Measurements from ENCODE around the gene WHRN.
A peak's percentile ranks its signal among the peaks of the same experiment; 100 is the strongest.

WHRN gene

GRCh38 chr9:114386361-114386885, 118.8 kb downstream of the WHRN start:
- DNase-seq (ENCODE audit: insufficient read length, low spot score): no peak
- no peak for FAIRE-seq

- peak; percentile 70 for DNase-seq (ENCODE audit: insufficient read length, low spot score)
- FAIRE-seq: no peak
Observed at GRCh38 chr9:114385397-114386181, 119.7 kb downstream of the WHRN start.

- no peak for FAIRE-seq
Observed at GRCh38 chr9:114384836-114385396, 120.4 kb downstream of the WHRN start.

GRCh38 chr9:114384341-114384740, 120.9 kb downstream of the WHRN start:
- no peak for FAIRE-seq
- no peak for DNase-seq (ENCODE audit: insufficient read length, low spot score)

More at GRCh38 chr9:114384836-114385396, 120.4 kb downstream of the WHRN start:
- DNase-seq (ENCODE audit: insufficient read length, low spot score): no peak

GRCh38 chr9:114383521-114384231, 121.6 kb downstream of the WHRN start:
- FAIRE-seq: no peak

GRCh38 chr9:114382699-114383520, 122.4 kb downstream of the WHRN start:
- DNase-seq (ENCODE audit: insufficient read length, low spot score): no peak

More at GRCh38 chr9:114383521-114384231, 121.6 kb downstream of the WHRN start:
- DNase-seq (ENCODE audit: insufficient read length, low spot score): no peak

GRCh38 chr9:114378883-114379282, 126.4 kb downstream of the WHRN start:
- no peak for DNase-seq (ENCODE audit: insufficient read length, low spot score)
- no peak for FAIRE-seq

More at GRCh38 chr9:114382699-114383520, 122.4 kb downstream of the WHRN start:
- FAIRE-seq: no peak

- no peak for FAIRE-seq
- no peak for DNase-seq (ENCODE audit: insufficient read length, low spot score)
Observed at GRCh38 chr9:114378016-114378415, 127.3 kb downstream of the WHRN start.

GRCh38 chr9:114376586-114377445, 128.5 kb downstream of the WHRN start:
- FAIRE-seq (no peak), DNase-seq (ENCODE audit: insufficient read length, low spot score) (no peak)

GRCh38 chr9:114375386-114376175, 129.7 kb downstream of the WHRN start:
- DNase-seq (ENCODE audit: insufficient read length, low spot score) (no peak), FAIRE-seq (no peak)

GRCh38 chr9:114374936-114375335, 130.3 kb downstream of the WHRN start:
- FAIRE-seq (no peak), DNase-seq (ENCODE audit: insufficient read length, low spot score) (no peak)

GRCh38 chr9:114373960-114374730, 131.1 kb downstream of the WHRN start:
- no peak for FAIRE-seq

GRCh38 chr9:114372921-114373448, 132.3 kb downstream of the WHRN start:
- DNase-seq (ENCODE audit: insufficient read length, low spot score): no peak
- FAIRE-seq: no peak

More at GRCh38 chr9:114373960-114374730, 131.1 kb downstream of the WHRN start:
- no peak for DNase-seq (ENCODE audit: insufficient read length, low spot score)

- FAIRE-seq: no peak
- no peak for DNase-seq (ENCODE audit: insufficient read length, low spot score)
Observed at GRCh38 chr9:114371973-114372917, 133.0 kb downstream of the WHRN start.

GRCh38 chr9:114371343-114371944, 133.8 kb downstream of the WHRN start:
- DNase-seq (ENCODE audit: insufficient read length, low spot score): no peak
- FAIRE-seq: no peak

GRCh38 chr9:114370968-114371320, 134.3 kb downstream of the WHRN start:
- FAIRE-seq: no peak
- no peak for DNase-seq (ENCODE audit: insufficient read length, low spot score)
